Suprapubic skin (tissue), 4 donors: ENCODE measurements around the gene SPAG8. TPM values are rescaled to one million over a fixed set of nuclear protein-coding genes. Genes with fewer than 3 reads are reported as not detected.

ENCODE experiments used
- DNase-seq, 2 donors: peaks; one replicate each; pipeline ENCODE4 v3.0.0-alpha.2; 2019; ENCODE audit warnings: low spot score in 2 of 2
- H3K27ac ChIP-seq: fragments of 200-600 bp; sonication (generic); one replicate; pipeline ENCODE4 v1.5.1; 2019
- H3K27me3 ChIP-seq: fragments of 200-600 bp; sonication (generic); one replicate; pipeline ENCODE4 v1.5.1; 2019
- H3K36me3 ChIP-seq: fragments of 200-600 bp; sonication (generic); one replicate; pipeline ENCODE4 v1.5.1; 2019
- H3K4me1 ChIP-seq: fragments of 200-600 bp; sonication (generic); one replicate; pipeline ENCODE4 v1.5.1; 2019
- H3K4me3 ChIP-seq: fragments of 200-600 bp; sonication (generic); one replicate; pipeline ENCODE4 v1.5.1; 2019; ENCODE audit warnings: mild to moderate bottlenecking
- H3K9me3 ChIP-seq: fragments of 200-600 bp; sonication (generic); one replicate; pipeline ENCODE4 v1.5.1; 2019
- EP300 ChIP-seq: sonication (generic); formaldehyde crosslinking; IDR thresholded peaks from one replicate; pipeline ENCODE4 v1.6.1; 2017; ENCODE audit warnings: antibody characterized with exemption
- POLR2A ChIP-seq, 2 donors: fragments of 450-650 bp; IDR thresholded peaks; one replicate each; pipeline ENCODE4 v1.6.1; 2017; ENCODE audit warnings: antibody characterized with exemption in 2 of 2, mild to moderate bottlenecking in 2 of 2, moderate library complexity in 2 of 2
- POLR2AphosphoS5 ChIP-seq, 3 donors: sonication (generic); formaldehyde crosslinking; IDR thresholded peaks; one replicate each; pipeline ENCODE4 v1.6.1; 2017; ENCODE audit warnings: antibody characterized with exemption in 3 of 3
- WGBS: methylation state at CpG from one replicate; pipeline ENCODE4 v1.1.5; 2018; 5-methylcytosine and 5-hydroxymethylcytosine counted together
- total RNA-seq, 4 donors: library from RNA; depleted of rRNA; stranded (reverse); fragments of >200 nt; gene quantifications; one replicate each; pipeline ENCODE4 v1.1.0, GENCODE V29; 2016
- TF ChIP-seq, protein P1 (sequence below), 2 donors: fragments of 200-600 bp in 1 of 2; fragments of 450-650 bp in 1 of 2; sonication (generic) in 1 of 2; IDR thresholded peaks; one replicate each; pipeline ENCODE4 v1.5.1; 2016 to 2019; ENCODE audit warnings: antibody characterized with exemption in 2 of 2, mild to moderate bottlenecking in 1 of 2, moderate library complexity in 1 of 2

Gene SPAG8
- total RNA-seq, 4 donors from 2014 or later: 0.47 to 0.53 (median 0.52) TPM; not detected in 1

DNA sequence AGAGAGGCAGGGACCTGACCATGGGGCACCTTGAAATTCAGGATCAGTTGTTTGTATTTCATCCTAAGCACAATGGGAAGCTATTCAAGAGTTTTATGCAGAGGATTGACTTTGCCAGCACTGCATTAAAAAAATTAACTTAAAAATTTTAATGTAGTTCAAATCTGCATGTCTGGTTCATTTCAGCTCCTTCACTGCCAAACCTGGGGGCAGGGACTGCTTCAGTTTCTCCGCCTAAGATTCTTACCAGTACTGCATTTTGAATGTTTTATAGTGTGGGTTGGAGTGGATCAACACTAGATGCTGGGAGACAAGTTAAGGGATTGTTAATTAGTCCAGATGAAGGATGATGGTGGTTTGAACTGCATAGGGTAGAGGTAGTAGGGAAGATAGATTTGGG lies 42.3 kb downstream of the SPAG8 start:
- Histone ChIP-seq H3K9me3 (no peaks in the 10 kb centered on the region), H3K4me3 (no peak overlapping the region), H3K27ac (no peak overlapping the region), H3K36me3 (no peaks in the 10 kb centered on the region), H3K27me3 (no peaks in the 10 kb centered on the region), H3K4me1 (peaks cover 21% of the 10 kb centered on the region)
- 67% methylated on average over 1 of the region's 1 CpG for WGBS
- no peak for TF ChIP-seq POLR2AphosphoS5 (IDR thresholded peaks at IDR 0.05)
- no peak for TF ChIP-seq EP300
- TF ChIP-seq, protein P1, sequence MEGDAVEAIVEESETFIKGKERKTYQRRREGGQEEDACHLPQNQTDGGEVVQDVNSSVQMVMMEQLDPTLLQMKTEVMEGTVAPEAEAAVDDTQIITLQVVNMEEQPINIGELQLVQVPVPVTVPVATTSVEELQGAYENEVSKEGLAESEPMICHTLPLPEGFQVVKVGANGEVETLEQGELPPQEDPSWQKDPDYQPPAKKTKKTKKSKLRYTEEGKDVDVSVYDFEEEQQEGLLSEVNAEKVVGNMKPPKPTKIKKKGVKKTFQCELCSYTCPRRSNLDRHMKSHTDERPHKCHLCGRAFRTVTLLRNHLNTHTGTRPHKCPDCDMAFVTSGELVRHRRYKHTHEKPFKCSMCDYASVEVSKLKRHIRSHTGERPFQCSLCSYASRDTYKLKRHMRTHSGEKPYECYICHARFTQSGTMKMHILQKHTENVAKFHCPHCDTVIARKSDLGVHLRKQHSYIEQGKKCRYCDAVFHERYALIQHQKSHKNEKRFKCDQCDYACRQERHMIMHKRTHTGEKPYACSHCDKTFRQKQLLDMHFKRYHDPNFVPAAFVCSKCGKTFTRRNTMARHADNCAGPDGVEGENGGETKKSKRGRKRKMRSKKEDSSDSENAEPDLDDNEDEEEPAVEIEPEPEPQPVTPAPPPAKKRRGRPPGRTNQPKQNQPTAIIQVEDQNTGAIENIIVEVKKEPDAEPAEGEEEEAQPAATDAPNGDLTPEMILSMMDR (IDR thresholded peaks at IDR 0.05): no peak
- TF ChIP-seq POLR2A (IDR thresholded peaks at IDR 0.05): no peak
- DNase-seq: no peak

- Histone ChIP-seq H3K27me3 (no peaks in the 10 kb centered on the region), H3K9me3 (no peaks in the 10 kb centered on the region), H3K4me1 (peaks cover 21% of the 10 kb centered on the region), H3K4me3 (no peak overlapping the region), H3K27ac (no peak overlapping the region), H3K36me3 (no peaks in the 10 kb centered on the region)
- no peak for DNase-seq
- TF ChIP-seq POLR2A (IDR thresholded peaks at IDR 0.05): no peak
- no peak for TF ChIP-seq POLR2AphosphoS5 (IDR thresholded peaks at IDR 0.05)
- TF ChIP-seq, protein P1 (IDR thresholded peaks at IDR 0.05): no peak
- TF ChIP-seq EP300: no peak
- WGBS: 96% methylated on average over 1 of the region's 1 CpG
Measured at GRCh38 chr9:35767458-35767857, 44.6 kb downstream of the SPAG8 start.

GRCh38 chr9:35766997-35767396 lies 45.1 kb downstream of the SPAG8 start:
- Histone ChIP-seq H3K4me1 (peaks cover 17% of the 10 kb centered on the region), H3K36me3 (no peaks in the 10 kb centered on the region), H3K27me3 (no peaks in the 10 kb centered on the region), H3K27ac (no peak overlapping the region), H3K9me3 (no peaks in the 10 kb centered on the region), H3K4me3 (no peak overlapping the region)
- 82% methylated on average over 2 of the region's 2 CpGs for WGBS
- no peak for DNase-seq
- TF ChIP-seq, protein P1 (IDR thresholded peaks at IDR 0.05): no peak
- TF ChIP-seq POLR2A (IDR thresholded peaks at IDR 0.05) (no peak), POLR2AphosphoS5 (IDR thresholded peaks at IDR 0.05) (no peak), EP300 (no peak)

DNA sequence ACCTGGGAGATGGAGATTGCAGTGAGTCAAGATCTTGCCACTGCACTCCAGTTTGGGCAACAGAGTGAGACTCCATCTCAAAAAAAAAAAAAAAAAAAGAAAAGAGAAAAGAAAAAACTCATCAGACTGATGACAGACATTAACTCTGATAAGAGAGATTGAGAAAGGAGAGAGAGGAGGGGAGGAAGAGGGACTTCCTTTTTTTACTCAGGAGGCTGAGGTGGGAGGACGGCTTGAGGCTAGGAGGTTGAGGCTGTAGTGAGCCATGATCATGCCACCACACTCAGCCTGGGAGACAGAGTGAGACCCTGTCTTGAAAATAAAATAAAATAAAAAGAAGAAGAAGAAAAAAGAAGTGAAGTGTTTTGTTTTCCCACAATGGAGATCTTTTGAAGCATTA lies 48.3 kb downstream of the SPAG8 start:
- H3K36me3 ChIP-seq: no peaks in the 10 kb centered on the region
- TF ChIP-seq EP300 (no peak), POLR2AphosphoS5 (IDR thresholded peaks at IDR 0.05) (no peak), POLR2A (IDR thresholded peaks at IDR 0.05) (no peak)
- TF ChIP-seq, protein P1 (IDR thresholded peaks at IDR 0.05): no peak

DNA sequence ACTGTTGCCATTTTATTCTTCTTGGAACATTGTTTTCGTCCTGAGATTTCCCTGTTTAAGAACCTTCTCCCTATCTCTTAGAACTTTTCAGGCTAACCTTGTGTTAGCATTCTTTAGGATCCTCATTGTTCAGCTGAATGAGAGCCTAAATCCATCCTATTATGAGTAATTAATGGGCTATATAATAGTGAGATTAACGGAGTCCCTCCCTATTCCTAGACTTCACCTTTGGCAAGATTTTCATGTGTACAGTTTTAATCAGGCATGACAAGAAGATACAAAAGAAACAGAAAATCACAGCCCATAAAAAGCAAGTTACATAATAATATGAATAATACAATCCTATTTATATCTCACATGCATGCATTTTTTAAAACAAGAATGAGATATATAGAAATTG lies 48.9 kb downstream of the SPAG8 start:
- no peaks in the 10 kb centered on the region for H3K27me3 ChIP-seq
- no peak overlapping the region for H3K4me3 ChIP-seq
- no peaks in the 10 kb centered on the region for H3K9me3 ChIP-seq
- peaks cover 7% of the 10 kb centered on the region for H3K4me1 ChIP-seq
- WGBS: 73% methylated on average over 2 of the region's 2 CpGs
- TF ChIP-seq EP300 (no peak), POLR2AphosphoS5 (IDR thresholded peaks at IDR 0.05) (no peak), POLR2A (IDR thresholded peaks at IDR 0.05) (no peak)
- TF ChIP-seq, protein P1 (IDR thresholded peaks at IDR 0.05): no peak
- no peaks in the 10 kb centered on the region for H3K36me3 ChIP-seq
- DNase-seq: no peak
- no peak overlapping the region for H3K27ac ChIP-seq

More for the DNA sequence above, 48.3 kb downstream of the SPAG8 start:
- Histone ChIP-seq H3K27me3 (no peaks in the 10 kb centered on the region), H3K27ac (no peak overlapping the region), H3K9me3 (no peaks in the 10 kb centered on the region), H3K4me3 (no peak overlapping the region), H3K4me1 (peaks cover 3% of the 10 kb centered on the region)
- no peak for DNase-seq
- WGBS: 95% methylated on average over 1 of the region's 1 CpG
